ENCODE data around the gene PHIP. TPM values are rescaled to one million over a fixed set of nuclear protein-coding genes. Genes with fewer than 3 reads are reported as not detected.

The PHIP gene
- total and polyA plus RNA-seq, 2 of the 8 experiments (the other 6 are each of a cell fraction or from before 2014, with no cell fraction given) = 7.3 to 56.2 TPM

- 93% methylated on average over 2 of the region's 2 CpGs; no CpG with 5 or more reads in 1 of the 2 experiments for WGBS, 2 experiments (ENCODE audit: extremely low coverage in 1 of 2, insufficient coverage in 1 of 2, insufficient read length in 1 of 2, insufficient replicate concordance in 2 of 2, low coverage in 1 of 2, low lambda C conversion rate in 2 of 2, missing lambda C conversion rate in 1 of 2)
- Histone ChIP-seq H3K18ac (ENCODE audit: extremely low read depth, low read length) (no peak overlapping the region), H3K56ac (replicated peaks; ENCODE audit: insufficient read length, low read depth, low read length) (no peak overlapping the region), H3K4ac (replicated peaks; ENCODE audit: insufficient read length, low read depth, low read length) (no peak overlapping the region), H4K91ac (replicated peaks; ENCODE audit: insufficient read length, low read length) (no peak overlapping the region), H3K9ac (replicated peaks in 1 of 4; ENCODE audit: extremely low read depth in 1 of 4, low read depth in 3 of 4, low read length in 3 of 4) (no peak overlapping the region), H2BK20ac (ENCODE audit: low read length) (no peak overlapping the region), H2BK12ac (ENCODE audit: low read depth, low read length) (no peak overlapping the region), H4K5ac (ENCODE audit: insufficient read length, low read depth, low read length) (no peak overlapping the region), H2AK5ac (ENCODE audit: low read depth, low read length) (no peak overlapping the region), H3K79me2 (ENCODE audit: control insufficient read depth in 1 of 2, insufficient read depth in 2 of 2, low read length in 2 of 2) (no peaks in the 10 kb centered on the region), H3K4me3 (ENCODE audit: extremely low read depth in 1 of 4, insufficient read depth in 2 of 4, low read depth in 3 of 4, low read length in 4 of 4) (no peak overlapping the region), H3K79me1 (ENCODE audit: low read depth, low read length) (no peaks in the 10 kb centered on the region), H3K9me3 (ENCODE audit: insufficient read depth in 2 of 2, low read depth in 1 of 2, low read length in 1 of 2) (no peaks in the 10 kb centered on the region), H2BK120ac (replicated peaks; ENCODE audit: low read depth, low read length) (no peak overlapping the region), H3K23me2 (ENCODE audit: low read depth, low read length) (no peaks in the 10 kb centered on the region), H3K4me2 (ENCODE audit: insufficient read depth in 1 of 2, low read depth in 2 of 2, low read length in 2 of 2) (no peak overlapping the region), H3K23ac (ENCODE audit: insufficient read length) (no peak overlapping the region), H2BK15ac (ENCODE audit: low read length) (no peak overlapping the region), H4K20me1 (replicated peaks in 1 of 2; ENCODE audit: control insufficient read depth in 1 of 2, insufficient read depth in 2 of 2, low read length in 2 of 2) (no peaks in the 10 kb centered on the region), H2AFZ (ENCODE audit: low read length) (no peak overlapping the region), H3K27ac (ENCODE audit: low read depth, low read length) (no peak overlapping the region), H2BK5ac (ENCODE audit: low read depth, low read length) (no peak overlapping the region), H3K27me3 (replicated peaks in 1 of 4; ENCODE audit: control insufficient read depth in 3 of 4, extremely low read depth in 1 of 4, insufficient read depth in 3 of 4, low read length in 3 of 4) (no peaks in the 10 kb centered on the region), H3K4me1 (replicated peaks in 1 of 4; ENCODE audit: control insufficient read depth in 3 of 4, insufficient read depth in 4 of 4, low read length in 3 of 4) (no peaks in the 10 kb centered on the region), H3K14ac (ENCODE audit: insufficient read length) (no peak overlapping the region), H3K36me3 (ENCODE audit: control insufficient read depth in 2 of 4, insufficient read depth in 4 of 4, low read length in 3 of 4) (peaks cover 2 to 34% (median 14%) of the 10 kb centered on the region in 4 experiments; a peak in 7 of 8 replicates), H4K8ac (ENCODE audit: extremely low read depth, insufficient read depth, low read length) (no peak overlapping the region)
- POLR2A ChIA-PET (ENCODE audit: partially characterized antibody) = no interaction called here
- CTCF ChIA-PET (ENCODE audit: partially characterized antibody) = no interaction called here
- no peak for FAIRE-seq
- no peak for DNase-seq (ENCODE audit: low read depth in 1 of 2, low spot score in 2 of 2)
- TF ChIP-seq POLR2AphosphoS5 (IDR thresholded peaks at IDR 0.05; ENCODE audit: low read depth, low read length) = 0 out of 2 replicates have a peak, but pooled peaks have one; percentile 28
- no peak for TF ChIP-seq SP1 (IDR thresholded peaks at IDR 0.05; ENCODE audit: low read depth, low read length)
These were observed 141.5 kb downstream of the PHIP start for GRCh38 chr6:78936515-78936914.

Data from H1 (cell line).